Neural crest cell (in vitro differentiated cells): ENCODE data around the gene TBC1D2B. TPM values are rescaled to one million over a fixed set of nuclear protein-coding genes. Genes with fewer than 3 reads are reported as not detected.

Source experiments
- DNase-seq: peaks from one replicate; pipeline ENCODE4 v3.0.0; 2021; ENCODE audit warnings: low read depth, mixed read lengths, low spot score
- H3K27ac Mint-ChIP-seq: one replicate; pipeline ENCODE4 v1.8.0; 2021; ENCODE audit warnings: mild to moderate bottlenecking, mixed read lengths; ENCODE audit not compliant: unreplicated experiment
- H3K27me3 Mint-ChIP-seq: 2 replicates; pipeline ENCODE4 v1.8.0; 2021; ENCODE audit warnings: low read depth, mild to moderate bottlenecking, mixed read lengths
- H3K36me3 Mint-ChIP-seq: 2 replicates; pipeline ENCODE4 v1.8.0; 2021; ENCODE audit warnings: low read depth, mild to moderate bottlenecking, mixed read lengths
- H3K4me1 Mint-ChIP-seq: 2 replicates; pipeline ENCODE4 v1.8.0; 2021; ENCODE audit warnings: mixed read lengths
- H3K4me3 Mint-ChIP-seq: one replicate; pipeline ENCODE4 v1.8.0; 2021; ENCODE audit warnings: mild to moderate bottlenecking, mixed read lengths
- H3K9me3 Mint-ChIP-seq: 2 replicates; pipeline ENCODE4 v1.8.0; 2021; ENCODE audit warnings: mixed read lengths
- total RNA-seq: library from RNA; stranded (reverse); gene quantifications from 2 replicates; pipeline ENCODE4 v1.2.1, GENCODE V29; 2021
- TF ChIP-seq, protein P1 (sequence below): fragments of 200-600 bp; sonication (generic); conservative IDR thresholded peaks from 2 replicates; pipeline ENCODE4 v1.5.0; 2021; ENCODE audit warnings: antibody characterized with exemption, mild to moderate bottlenecking

Gene TBC1D2B
- total RNA-seq, 1 donor from 2014 or later: 21.8 TPM

DNA sequence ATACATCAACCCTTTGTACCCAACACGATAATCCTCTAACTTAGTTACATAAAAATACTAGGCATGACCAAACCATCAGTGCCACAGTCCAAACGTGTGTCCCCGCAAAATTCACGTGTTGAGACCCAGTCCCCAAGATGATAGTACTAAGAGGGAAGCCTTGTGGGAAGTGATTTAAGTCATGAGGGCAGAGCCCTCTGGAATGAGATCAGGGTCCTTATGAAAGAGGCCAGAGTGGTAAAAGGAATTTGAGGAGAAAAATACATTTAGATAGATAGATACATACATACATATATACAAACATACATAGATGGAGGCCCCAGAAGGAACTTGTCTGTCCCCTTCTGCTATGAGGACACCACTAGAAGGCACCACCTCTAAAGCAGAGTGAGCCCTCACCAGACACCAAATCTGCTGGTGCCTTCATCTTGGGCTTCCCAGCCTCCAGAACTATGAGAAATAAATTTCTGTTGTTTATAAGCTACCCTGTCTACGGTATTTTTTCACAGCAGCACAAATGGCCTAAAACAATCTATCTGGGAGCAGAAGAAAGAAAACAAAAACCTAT lies 8.0 kb downstream of the TBC1D2B start:
- no peak overlapping the region for H3K27ac Mint-ChIP-seq
- no peaks in the 10 kb centered on the region for H3K36me3 Mint-ChIP-seq

GRCh38 chr15:78069052-78069414 lies 8.5 kb downstream of the TBC1D2B start:
- H3K27me3 Mint-ChIP-seq: no peaks in the 10 kb centered on the region
- no peak for DNase-seq
- no peak overlapping the region for H3K27ac Mint-ChIP-seq
- H3K36me3 Mint-ChIP-seq: no peaks in the 10 kb centered on the region
- H3K9me3 Mint-ChIP-seq: no peaks in the 10 kb centered on the region
- peaks cover 47% of the 10 kb centered on the region for H3K4me1 Mint-ChIP-seq
- TF ChIP-seq, protein P1, sequence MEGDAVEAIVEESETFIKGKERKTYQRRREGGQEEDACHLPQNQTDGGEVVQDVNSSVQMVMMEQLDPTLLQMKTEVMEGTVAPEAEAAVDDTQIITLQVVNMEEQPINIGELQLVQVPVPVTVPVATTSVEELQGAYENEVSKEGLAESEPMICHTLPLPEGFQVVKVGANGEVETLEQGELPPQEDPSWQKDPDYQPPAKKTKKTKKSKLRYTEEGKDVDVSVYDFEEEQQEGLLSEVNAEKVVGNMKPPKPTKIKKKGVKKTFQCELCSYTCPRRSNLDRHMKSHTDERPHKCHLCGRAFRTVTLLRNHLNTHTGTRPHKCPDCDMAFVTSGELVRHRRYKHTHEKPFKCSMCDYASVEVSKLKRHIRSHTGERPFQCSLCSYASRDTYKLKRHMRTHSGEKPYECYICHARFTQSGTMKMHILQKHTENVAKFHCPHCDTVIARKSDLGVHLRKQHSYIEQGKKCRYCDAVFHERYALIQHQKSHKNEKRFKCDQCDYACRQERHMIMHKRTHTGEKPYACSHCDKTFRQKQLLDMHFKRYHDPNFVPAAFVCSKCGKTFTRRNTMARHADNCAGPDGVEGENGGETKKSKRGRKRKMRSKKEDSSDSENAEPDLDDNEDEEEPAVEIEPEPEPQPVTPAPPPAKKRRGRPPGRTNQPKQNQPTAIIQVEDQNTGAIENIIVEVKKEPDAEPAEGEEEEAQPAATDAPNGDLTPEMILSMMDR: no peak
- H3K4me3 Mint-ChIP-seq: no peak overlapping the region

More for the DNA sequence above, 8.0 kb downstream of the TBC1D2B start:
- DNase-seq: no peak
- H3K27me3 Mint-ChIP-seq: no peaks in the 10 kb centered on the region
- no peaks in the 10 kb centered on the region for H3K9me3 Mint-ChIP-seq
- peaks cover 51% of the 10 kb centered on the region for H3K4me1 Mint-ChIP-seq
- TF ChIP-seq, protein P1: no peak
- H3K4me3 Mint-ChIP-seq: no peak overlapping the region

DNA sequence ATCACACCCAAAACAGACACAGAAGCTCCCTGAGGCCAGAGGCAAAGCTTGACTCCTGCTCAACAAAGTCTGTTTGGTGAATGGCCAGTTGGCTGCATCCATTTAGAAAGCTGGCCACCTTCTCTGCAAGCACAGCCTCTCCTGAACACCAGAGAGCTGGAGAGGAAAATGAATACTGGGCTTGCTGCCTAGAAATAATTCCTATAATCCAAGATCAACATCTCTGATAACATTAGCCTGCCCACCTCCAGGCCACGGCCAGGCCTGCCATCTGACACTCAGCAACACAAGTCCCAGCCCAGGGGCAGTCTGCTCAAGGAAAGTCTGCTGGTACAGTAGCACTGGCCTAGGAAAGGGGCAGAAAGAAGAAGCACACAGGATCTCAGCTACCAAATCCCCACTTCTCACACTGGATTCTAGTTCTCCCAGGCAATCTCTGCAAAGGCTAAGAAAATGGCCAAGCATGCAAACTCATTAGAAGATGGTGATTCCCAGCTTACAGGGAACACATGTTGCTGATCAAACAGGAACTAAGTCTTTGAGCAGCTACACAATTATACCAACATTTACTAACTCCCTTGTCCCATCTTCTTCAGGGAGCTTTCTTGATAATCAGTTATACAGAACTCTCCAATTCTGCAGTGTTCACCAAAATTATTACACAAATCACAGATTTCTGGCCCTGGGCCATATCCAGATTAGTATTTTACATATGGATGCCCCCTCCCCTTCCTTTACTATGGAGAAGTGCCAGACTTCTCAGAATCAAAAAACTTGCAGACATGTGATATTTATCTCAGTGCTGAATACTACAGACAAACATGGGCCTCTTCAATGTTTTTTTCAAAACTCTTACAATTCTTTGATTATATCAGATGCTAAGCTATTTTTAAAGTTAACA lies 9.9 kb downstream of the TBC1D2B start:
- Mint-ChIP-seq H3K36me3 (no peaks in the 10 kb centered on the region), H3K4me3 (no peak overlapping the region), H3K4me1 (peaks cover 44% of the 10 kb centered on the region), H3K27ac (no peak overlapping the region), H3K9me3 (no peaks in the 10 kb centered on the region), H3K27me3 (no peaks in the 10 kb centered on the region)
- TF ChIP-seq, protein P1: no peak
- no peak for DNase-seq

- no peak for DNase-seq
- TF ChIP-seq, protein P1: no peak
- no peak overlapping the region for H3K27ac Mint-ChIP-seq
- no peaks in the 10 kb centered on the region for H3K9me3 Mint-ChIP-seq
- H3K4me3 Mint-ChIP-seq: no peak overlapping the region
- no peaks in the 10 kb centered on the region for H3K36me3 Mint-ChIP-seq
- H3K4me1 Mint-ChIP-seq: peaks cover 47% of the 10 kb centered on the region
- no peaks in the 10 kb centered on the region for H3K27me3 Mint-ChIP-seq
Observed at GRCh38 chr15:78065973-78066946, 11.3 kb downstream of the TBC1D2B start.

GRCh38 chr15:78065284-78065872 lies 12.1 kb downstream of the TBC1D2B start:
- Mint-ChIP-seq H3K4me1 (peaks cover 47% of the 10 kb centered on the region), H3K27ac (no peak overlapping the region), H3K9me3 (no peaks in the 10 kb centered on the region), H3K4me3 (no peak overlapping the region), H3K36me3 (no peaks in the 10 kb centered on the region), H3K27me3 (no peaks in the 10 kb centered on the region)
- no peak for DNase-seq
- TF ChIP-seq, protein P1: no peak
